Midbrain (tissue), 1 donor: Measurements from ENCODE around the gene BAG3.
A peak's percentile ranks its signal among the peaks of the same experiment; 100 is the strongest.

Experiments
- DNase-seq: peaks from one replicate; lab custom pipeline; 2025; lab: John Stamatoyannopoulos, UW

The BAG3 gene

GRCh38 chr10:119667562-119668328 lies 16.6 kb downstream of the BAG3 start:
- DNase-seq = no peak

DNA sequence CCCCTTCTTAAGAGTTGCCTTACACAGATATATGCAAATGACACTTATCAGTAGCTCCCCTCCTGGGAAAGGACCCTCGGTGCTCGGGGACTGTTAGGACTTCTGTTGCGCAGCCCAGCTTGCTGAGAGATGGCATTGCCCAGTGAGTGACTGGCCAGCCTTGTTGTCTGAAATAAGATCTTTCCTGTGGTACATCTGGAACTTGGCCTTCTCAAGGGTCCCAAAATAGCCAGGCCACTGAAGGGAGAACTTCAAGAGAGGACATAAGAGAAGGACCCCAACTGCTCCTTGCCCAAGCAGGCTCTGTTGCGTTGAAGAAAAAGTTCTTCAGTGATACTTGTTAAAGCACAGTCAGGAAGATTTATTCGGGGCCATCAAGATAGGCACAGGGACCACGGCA lies 17.3 kb downstream of the BAG3 start:
- no peak for DNase-seq

DNA sequence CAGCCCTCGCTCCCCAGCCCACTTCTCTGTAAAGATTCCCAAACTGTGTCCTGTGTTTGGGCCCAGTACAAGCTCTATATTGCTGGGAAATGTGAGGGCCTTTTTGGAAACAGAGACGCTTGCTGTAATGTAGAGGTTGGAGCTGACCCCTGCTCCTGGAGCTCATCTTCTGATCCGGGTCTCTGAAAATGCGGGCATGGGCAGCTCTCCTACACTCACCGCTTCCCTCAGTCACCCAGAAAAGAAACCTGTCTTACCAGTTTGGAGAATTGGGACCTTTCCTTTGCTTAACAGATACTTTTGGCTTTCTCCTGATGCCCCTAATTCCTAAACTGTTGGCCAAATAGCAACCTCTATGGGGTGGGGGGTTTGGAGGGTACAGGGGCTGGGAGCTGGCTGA lies 18.2 kb downstream of the BAG3 start:
- no peak for DNase-seq

DNA sequence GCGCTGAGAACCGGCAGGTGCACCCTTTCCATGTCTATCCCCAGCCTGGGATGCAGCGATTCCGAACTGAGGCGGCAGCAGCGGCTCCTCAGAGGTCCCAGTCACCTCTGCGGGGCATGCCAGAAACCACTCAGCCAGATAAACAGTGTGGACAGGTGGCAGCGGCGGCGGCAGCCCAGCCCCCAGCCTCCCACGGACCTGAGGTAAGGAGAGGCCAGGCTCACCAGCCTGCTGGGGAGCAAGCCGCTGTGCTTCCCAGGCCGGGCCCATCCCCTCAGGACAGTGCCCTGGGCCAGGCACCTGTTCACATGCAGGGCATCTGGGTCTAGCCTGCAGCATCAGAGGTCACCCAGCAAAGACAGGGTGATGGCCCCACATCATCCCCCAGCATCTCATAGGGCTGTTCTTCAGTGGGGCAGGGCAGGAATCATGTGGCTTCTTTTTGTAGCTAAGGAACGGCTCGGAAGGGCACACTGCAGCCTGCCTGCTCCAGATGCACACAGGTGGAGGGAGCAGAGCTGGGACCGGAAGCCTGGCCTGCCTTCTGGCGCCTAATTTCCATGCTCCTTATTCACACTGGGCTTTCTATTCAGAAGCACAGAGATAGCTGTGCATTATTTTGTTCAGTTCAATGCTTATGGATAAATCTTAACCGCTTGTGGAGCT lies 18.9 kb downstream of the BAG3 start:
- no peak for DNase-seq

- no peak for DNase-seq
These were observed 19.5 kb downstream of the BAG3 start for GRCh38 chr10:119670717-119671116.

GRCh38 chr10:119671381-119671780 lies 20.2 kb downstream of the BAG3 start:
- no peak for DNase-seq

- DNase-seq = no peak
These were observed 21.1 kb downstream of the BAG3 start for GRCh38 chr10:119672291-119672690.

GRCh38 chr10:119673271-119673670 lies 22.1 kb downstream of the BAG3 start:
- no peak for DNase-seq

- no peak for DNase-seq
These were observed 24.4 kb downstream of the BAG3 start for GRCh38 chr10:119675483-119676170.

GRCh38 chr10:119677126-119677525 lies 25.9 kb downstream of the BAG3 start:
- DNase-seq = no peak

DNA sequence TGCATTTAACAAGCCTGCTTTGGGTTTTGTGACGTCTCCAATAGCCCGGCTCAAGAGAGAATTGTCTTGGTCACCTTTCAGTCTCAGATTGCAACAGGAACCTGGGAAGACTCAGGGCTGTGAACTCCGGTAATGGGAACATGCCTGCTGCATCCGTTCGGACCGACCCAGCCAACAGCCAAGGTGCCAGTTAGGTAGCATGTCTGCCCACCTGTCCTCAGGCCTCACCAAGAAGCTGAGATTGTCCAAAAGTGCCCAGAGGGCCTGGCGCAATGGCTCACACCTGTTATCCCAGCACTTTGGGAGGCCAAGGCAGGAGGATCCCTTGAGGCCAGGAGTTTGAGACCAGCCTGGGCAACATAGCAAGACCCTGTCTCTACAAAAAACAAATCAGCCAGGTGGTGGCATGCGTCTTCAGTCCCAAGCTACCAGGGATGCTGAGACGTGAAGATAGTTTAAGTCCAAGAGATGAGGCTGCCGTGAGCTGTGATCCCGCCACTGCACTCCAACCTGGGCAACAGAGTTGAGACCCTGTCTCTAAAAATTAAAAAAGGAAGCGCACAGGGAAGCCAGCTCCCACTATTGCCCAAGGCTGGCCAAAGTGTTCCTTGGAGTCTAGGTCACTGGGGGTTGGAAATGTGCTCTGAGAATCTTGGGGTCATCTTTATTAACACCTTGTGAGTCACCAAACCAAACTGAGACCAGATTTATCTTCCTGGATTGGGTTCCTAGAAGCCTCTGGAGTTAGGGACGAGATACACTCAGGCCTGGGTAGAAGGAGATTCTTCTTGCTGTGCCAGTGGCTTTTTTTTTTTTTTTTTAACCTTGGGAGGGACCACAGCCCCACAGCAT lies 26.9 kb downstream of the BAG3 start:
- no peak for DNase-seq

DNA sequence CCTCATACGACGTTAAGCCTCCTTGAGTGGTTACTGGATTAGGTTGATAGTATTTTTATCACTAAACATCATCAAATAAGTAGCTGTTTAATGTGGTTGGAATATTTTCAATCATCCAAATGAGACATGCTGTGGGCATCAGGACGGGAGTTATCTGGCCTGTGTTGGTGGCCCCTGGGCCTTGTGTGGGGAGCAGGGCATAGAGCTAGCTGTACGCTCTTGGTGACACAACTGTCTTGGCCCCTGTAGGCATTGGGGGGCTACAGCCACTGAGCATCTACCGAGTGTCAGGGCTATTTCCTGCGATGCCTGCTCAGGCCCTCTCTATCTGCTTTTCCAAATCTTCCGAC lies 28.3 kb downstream of the BAG3 start:
- no peak for DNase-seq

DNA sequence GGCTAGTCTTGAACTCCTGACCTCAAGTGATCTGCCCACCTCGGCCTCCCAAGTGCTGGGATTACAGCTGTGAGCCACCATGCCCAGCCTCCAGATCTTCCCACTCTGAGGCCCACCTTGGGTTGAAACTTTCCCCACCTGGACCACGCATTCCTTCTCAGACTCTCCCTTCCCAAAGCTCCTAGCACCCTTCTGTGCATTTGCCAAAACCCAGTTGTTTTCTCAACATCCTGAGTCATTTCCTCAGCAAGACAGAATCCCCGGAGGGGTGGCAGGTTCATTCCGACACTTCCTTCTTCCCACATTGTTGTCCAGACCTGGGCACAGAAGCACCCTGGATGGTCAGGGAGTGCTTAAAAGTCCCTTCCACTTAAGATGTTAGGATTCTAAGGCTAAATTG lies 28.9 kb downstream of the BAG3 start:
- no peak for DNase-seq

- no peak for DNase-seq
These were observed 29.5 kb downstream of the BAG3 start for GRCh38 chr10:119680650-119681081.

DNA sequence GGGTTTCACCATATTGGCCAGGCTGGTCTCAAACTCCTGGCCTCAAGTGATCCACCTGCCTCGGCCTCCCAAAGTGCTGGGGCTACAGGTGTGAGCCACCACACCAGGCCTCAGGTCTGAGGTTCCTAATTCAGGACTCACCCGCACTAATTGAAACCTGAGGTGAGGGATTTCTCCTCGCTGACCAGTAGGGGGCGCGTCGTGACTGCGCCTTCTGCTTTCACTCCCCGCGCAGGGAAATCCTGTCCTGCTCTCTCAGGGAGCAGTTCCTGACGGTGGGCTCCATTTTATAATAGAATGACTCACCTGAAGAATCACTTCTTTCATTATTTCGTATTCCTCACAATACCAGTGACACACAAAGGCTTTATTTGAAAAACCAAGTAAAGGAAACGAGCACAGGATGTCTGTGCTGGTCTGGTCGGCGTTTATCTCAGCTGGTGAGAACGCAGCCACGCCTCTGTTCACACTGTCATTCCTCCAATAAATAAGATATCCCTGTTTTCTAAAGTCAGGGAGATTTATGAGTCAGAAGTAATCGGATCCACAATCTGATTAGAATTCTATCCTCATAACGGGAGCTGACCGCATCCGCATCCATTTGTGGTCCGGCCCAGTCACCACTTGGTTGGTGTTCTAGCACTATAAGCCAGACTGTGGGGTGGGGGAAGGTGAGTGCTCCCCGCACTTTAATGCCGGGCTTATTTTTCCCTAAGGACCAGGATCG lies 35.4 kb downstream of the BAG3 start:
- DNase-seq = peak; percentile 82

DNA sequence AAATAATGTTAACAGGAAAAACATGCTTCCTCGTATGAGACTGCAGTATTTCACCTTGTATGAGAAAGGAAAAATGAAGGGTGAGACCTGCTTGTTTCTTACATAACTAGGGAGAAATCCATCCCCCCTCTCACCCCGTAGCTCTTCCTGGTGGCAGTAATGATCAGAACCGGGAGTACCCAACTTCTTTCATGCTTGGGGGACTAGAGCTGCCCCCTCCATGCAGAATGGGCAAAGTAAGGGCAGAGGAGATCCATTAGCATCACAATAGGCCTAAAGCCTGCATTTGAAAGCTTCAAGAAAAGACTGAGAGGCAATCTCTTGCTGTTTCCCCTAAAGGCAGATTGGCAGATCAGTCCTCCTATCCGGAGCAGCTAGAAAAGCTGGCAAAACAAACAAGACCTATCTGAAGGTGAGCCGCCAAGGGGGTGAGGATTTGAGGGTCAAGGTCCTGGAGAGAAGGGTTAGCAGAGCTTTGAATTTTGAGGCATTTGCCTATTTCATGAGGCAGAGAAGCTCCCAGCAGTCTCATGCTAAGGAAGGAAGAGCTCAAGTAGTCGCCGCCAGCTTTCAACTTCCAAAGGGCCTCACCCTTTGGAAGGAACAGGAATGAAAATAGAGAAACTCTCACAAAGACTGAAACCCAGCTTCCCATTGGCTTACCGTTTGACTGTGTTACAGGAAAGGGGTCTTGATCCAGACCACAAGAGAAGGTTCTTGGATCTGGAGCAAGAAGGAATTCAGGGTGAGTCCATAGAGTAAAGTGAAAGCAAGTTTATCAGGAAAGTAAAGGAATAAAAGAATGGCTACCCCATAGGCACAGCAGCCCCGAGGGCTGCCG lies 36.2 kb downstream of the BAG3 start:
- peak; percentile 61 for DNase-seq

- no peak for DNase-seq
These were observed 36.9 kb downstream of the BAG3 start for GRCh38 chr10:119688033-119688508.

DNA sequence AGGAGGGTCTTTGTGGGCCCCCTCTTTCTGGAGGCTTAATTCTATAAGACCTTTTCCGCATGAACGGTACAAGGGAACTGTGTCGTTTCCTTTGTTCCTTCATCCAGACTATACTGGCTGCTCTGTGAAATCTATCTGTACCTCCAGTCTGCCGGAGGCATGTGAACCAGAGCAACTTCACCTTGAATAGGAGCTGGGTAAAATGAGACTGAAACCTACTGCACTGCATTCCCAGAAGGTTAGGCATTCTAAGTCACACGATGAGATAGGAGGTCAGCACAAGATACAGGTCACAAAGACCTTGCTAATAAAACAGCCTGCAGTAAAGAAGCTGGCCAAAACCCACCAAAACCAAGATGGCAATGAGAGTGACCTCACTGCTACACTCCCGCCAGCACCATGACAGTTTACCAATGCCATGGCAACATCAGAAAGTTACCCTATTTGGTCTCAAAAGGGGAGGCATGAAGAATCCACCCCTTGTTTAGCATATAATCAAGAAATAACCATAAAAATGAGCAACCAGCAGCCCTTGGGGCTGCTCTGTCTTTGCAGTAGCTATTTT lies 37.9 kb downstream of the BAG3 start:
- no peak for DNase-seq

GRCh38 chr10:119691726-119692125 lies 40.5 kb downstream of the BAG3 start:
- DNase-seq = no peak
